Large intestine (tissue), 3 donors: ENCODE results near the gene ADAM22. TPM values are rescaled to one million over a fixed set of nuclear protein-coding genes. Genes with fewer than 3 reads are reported as not detected.

Experiments
- DNase-seq, 2 donors: peaks; one replicate each; pipeline versions ENCODE4 v3.0.0 to v3.0.0-alpha.2; 2013
- H3K27ac ChIP-seq: one replicate; pipeline ENCODE4 v1.5.1; 2013; ENCODE audit warnings: low read length
- H3K27me3 ChIP-seq: 2 replicates; pipeline ENCODE4 v1.6.1; 2013; ENCODE audit warnings: low read length; ENCODE audit not compliant: control insufficient read depth, insufficient read depth
- H3K36me3 ChIP-seq: 2 replicates; pipeline ENCODE4 v1.6.1; 2013; ENCODE audit warnings: low read length; ENCODE audit not compliant: control insufficient read depth, insufficient read depth
- H3K4me1 ChIP-seq: one replicate; pipeline ENCODE4 v1.6.1; 2013; ENCODE audit warnings: low read length; ENCODE audit not compliant: control insufficient read depth, insufficient read depth
- H3K4me3 ChIP-seq: one replicate; pipeline ENCODE4 v1.5.1; 2013; ENCODE audit warnings: low read length
- H3K9me3 ChIP-seq: one replicate; pipeline ENCODE4 v1.6.1; 2013; ENCODE audit warnings: mild to moderate bottlenecking, low read depth, low read length, moderate library complexity; ENCODE audit not compliant: control insufficient read depth
- WGBS: methylation state at CpG from one replicate; pipeline ENCODE4 v1.1.5; 2013; ENCODE audit warnings: low lambda C conversion rate; ENCODE audit not compliant: insufficient coverage; 5-methylcytosine and 5-hydroxymethylcytosine counted together
- polyA plus RNA-seq: library from polyadenylated mRNA; unstranded; fragments of 120-200 nt; gene quantifications from one replicate; pipeline ENCODE4 v1.2.1, GENCODE V29; 2013

ADAM22 gene
- polyA plus RNA-seq, 1 donor = 5.9 TPM

DNA sequence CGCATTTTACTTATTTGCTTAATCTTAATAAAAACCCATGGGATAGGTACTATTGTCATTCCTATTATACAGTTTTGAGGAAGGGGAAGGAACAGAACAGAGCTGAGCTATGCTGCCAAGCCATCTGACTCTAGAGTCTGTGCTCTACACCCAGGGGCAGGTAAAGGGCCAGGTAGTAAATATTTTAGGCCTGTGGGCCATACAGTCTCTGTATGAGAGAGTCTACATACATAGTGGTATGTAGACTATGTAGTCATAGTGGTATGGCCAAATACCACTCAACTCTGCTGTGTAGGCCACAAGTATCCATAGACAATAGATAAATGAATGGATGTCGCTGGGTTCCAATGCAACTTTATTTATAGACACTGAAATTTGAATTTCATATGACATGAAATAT, 289.2 kb downstream of the ADAM22 start:
- Histone ChIP-seq H3K27ac (no peak overlapping the region), H3K9me3 (peaks cover 5% of the 10 kb centered on the region), H3K4me1 (peaks cover 16% of the 10 kb centered on the region), H3K27me3 (no peaks in the 10 kb centered on the region), H3K36me3 (no peaks in the 10 kb centered on the region), H3K4me3 (no peak overlapping the region)
- 100% methylated on average over 1 of the region's 2 CpGs for WGBS
- DNase-seq = no peak

DNA sequence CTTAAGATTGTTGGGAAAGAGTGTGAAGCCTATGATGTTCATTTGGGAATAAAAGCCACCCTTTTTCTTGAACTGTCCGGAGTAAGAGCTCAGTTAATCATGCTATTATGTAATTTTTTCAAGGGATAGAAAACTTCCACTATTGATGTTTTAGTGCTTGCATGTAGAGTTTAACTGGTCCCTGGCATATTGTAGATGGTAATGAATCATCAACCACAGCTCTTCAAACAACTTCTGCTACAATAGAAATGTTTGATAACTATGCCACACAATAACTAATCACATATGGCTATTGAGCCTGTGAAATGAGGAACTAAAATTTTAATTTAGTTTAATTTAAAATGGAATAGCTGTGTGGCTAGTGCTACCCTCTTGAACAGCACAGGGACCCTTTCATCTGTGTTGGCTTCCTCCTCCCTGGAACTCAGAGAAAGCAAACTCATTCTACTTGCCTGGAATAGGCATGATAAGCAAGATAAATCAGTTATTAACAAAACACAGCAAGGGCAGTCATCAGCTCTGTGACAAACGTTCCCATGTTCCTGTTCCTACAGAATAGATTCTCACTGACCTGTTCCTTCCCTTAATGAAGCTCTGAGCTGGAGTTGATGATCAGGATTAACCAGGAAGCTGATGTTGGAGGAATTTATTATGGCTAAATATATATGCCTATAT, 290.7 kb downstream of the ADAM22 start:
- Histone ChIP-seq H3K36me3 (no peaks in the 10 kb centered on the region), H3K4me1 (peaks cover 16% of the 10 kb centered on the region), H3K27me3 (no peaks in the 10 kb centered on the region), H3K27ac (peak overlapping the region; percentile 15), H3K9me3 (peaks cover 12% of the 10 kb centered on the region), H3K4me3 (peak overlapping the region; percentile 41)
- no peak for DNase-seq
- 0% methylated on average over 1 of the region's 2 CpGs for WGBS

DNA sequence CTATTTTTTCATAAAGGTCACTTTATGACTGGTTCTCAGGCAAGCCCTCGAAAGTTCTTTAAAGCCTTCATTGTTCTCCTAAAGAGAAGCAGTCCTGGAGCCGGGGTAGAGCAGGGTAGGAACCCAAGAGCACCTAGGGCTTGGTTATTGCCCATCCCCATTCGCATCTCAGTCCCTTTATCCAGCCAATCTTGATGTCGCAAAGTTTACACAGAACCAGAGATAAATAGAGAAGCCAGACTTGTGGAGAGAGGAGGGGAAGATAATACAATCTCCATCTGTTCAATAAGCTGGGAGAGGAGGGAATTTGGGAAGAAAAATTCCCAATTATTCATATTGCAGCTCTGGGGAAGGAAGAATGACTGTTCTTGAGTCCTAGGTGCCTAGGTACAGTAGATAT, 292.1 kb downstream of the ADAM22 start:
- Histone ChIP-seq H3K27ac (peak overlapping the region; percentile 80), H3K4me3 (peak overlapping the region; percentile 41), H3K27me3 (no peaks in the 10 kb centered on the region), H3K4me1 (peaks cover 14% of the 10 kb centered on the region), H3K36me3 (no peaks in the 10 kb centered on the region), H3K9me3 (peaks cover 14% of the 10 kb centered on the region)
- 40% methylated on average over 2 of the region's 4 CpGs for WGBS
- DNase-seq = no peak

DNA sequence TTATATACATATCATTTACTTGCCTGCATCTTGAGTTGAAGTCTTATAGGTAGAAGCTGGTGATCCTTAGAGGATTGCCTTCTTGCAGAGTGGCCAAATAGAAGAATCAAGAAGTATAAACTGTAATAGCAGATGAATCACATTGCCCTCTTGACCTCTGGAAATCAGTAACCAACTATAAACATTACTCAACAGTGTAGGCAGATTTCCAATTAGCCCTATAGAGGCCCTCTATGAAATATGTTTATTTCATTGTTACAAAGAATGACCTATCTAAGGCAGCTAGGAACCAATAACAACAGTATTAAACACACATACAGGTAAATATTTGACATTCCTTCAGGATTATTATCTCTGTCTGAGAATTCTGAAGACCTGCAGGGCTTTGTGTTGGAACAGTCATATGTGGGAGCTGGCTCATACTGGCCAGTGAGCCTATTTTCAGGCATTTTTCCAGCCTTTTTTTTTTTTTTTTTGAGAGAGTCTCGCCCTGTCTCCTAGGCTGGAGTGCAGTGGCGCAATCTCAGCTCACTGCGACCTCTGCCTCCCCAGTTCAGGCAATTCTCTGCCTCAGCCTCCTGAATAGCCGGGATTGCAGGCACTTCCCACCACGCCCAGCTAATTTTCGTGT, 292.9 kb downstream of the ADAM22 start:
- DNase-seq = peak; percentile 83 to 94
- Histone ChIP-seq H3K4me3 (peak overlapping the region; percentile 41), H3K36me3 (no peaks in the 10 kb centered on the region), H3K27ac (peak overlapping the region; percentile 80), H3K4me1 (peaks cover 12% of the 10 kb centered on the region), H3K9me3 (peaks cover 14% of the 10 kb centered on the region), H3K27me3 (no peaks in the 10 kb centered on the region)
- WGBS = no CpG with 5 or more reads among the region's 6 CpGs

DNA sequence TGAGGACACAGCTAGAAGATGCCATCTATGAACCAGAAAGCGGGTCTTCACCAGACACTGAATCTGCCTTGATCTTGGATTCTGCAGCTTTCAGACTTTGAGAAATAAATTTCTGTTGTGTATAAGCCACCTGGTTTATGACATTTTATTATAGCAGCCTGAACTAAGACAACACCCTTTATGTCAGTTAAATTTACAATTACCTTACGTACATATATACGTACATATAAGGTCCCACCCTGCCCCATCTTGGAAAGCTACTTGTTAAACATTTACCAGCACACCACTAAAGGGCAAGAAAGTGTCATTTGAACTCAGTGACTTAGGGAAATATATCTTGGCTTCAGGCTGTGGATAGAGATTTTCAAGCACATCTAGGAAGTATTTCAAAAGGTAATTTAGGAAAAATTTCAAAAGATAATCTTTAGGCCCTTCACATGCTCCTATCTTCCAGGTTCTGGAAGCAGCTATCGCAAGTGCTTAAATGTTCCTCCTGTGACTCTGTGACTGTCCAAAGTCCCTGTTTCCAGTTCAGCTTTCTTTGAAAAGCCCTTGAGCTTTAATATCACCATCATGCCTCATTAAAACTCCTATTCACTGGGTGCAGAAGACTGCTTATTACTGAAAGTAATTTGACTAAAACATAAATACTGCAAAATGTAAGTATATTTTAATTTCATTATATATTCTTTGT, 295.4 kb downstream of the ADAM22 start:
- H3K9me3 ChIP-seq = peaks cover 14% of the 10 kb centered on the region
- H3K36me3 ChIP-seq = no peaks in the 10 kb centered on the region
- H3K4me3 ChIP-seq = no peak overlapping the region
- peak; percentile 57 to 90 for DNase-seq
- peaks cover 12% of the 10 kb centered on the region for H3K4me1 ChIP-seq
- no peaks in the 10 kb centered on the region for H3K27me3 ChIP-seq
- 51% methylated on average over 2 of the region's 4 CpGs for WGBS
- peak overlapping the region; percentile 80 for H3K27ac ChIP-seq

DNA sequence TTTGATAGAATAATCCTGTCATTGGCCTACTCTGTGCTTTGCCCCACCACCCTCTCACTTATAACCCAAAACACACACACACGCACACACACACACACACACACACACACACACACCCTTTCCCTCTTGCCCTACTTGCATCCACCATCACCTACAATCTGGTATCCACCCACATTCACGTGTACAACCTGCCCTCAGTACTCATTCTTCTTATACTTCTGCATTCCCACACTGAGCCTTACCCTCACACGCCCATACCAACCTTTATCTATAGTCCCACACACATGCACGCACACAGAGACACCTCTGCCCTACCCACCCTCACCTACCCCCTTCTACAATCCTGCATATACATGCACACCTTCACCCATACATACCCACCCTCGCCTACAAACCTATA, 296.6 kb downstream of the ADAM22 start:
- WGBS = 67% methylated on average over 3 of the region's 5 CpGs
- Histone ChIP-seq H3K4me3 (no peak overlapping the region), H3K27me3 (no peaks in the 10 kb centered on the region), H3K9me3 (peaks cover 14% of the 10 kb centered on the region), H3K4me1 (peaks cover 9% of the 10 kb centered on the region), H3K36me3 (no peaks in the 10 kb centered on the region), H3K27ac (no peak overlapping the region)
- no peak for DNase-seq

DNA sequence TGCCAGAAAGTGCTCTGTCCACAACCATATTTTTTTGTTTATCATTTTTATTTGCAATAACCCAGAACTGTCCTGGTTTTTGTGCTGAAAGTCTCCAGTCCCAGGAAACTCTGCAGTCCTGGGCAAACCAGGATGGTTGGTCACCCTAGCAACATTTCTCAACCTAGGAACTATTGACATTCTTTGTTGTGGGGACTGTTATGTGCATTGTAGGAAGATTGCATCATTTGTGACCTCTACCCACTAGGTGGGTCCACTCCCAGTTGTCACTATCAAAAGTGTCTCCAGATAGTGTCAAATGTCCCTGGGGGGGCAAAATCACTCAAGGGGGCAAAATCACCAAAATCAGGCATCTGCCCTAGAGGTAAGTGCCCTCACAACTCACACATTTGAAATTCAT, 299.8 kb downstream of the ADAM22 start:
- H3K27ac ChIP-seq = no peak overlapping the region
- no peak overlapping the region for H3K4me3 ChIP-seq
- peaks cover 2% of the 10 kb centered on the region for H3K4me1 ChIP-seq
- peak in 1 of 2 donors; percentile 54 for DNase-seq
- H3K36me3 ChIP-seq = no peaks in the 10 kb centered on the region
- peaks cover 4% of the 10 kb centered on the region for H3K9me3 ChIP-seq
- H3K27me3 ChIP-seq = no peaks in the 10 kb centered on the region

DNA sequence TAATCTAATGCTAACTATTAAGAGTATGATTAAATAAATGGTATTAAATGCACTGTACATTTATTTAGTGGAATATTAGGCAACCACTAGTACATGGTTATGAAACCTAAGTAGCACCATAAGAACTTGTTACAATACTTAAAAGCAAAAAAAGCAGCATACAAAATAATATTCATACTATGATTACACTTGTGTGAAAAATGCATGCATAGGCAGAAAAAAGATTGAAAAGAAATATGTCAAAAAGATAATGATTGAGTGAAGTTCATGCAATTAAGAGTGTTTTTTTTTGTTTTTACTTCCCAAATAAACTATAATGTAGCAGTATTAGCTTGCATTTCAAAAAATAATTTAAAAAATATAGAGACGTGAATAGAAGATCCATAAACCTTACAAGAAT, 305.8 kb downstream of the ADAM22 start:
- no peaks in the 10 kb centered on the region for H3K27me3 ChIP-seq
- no peaks in the 10 kb centered on the region for H3K4me1 ChIP-seq
- WGBS = 100% methylated on average over 1 of the region's 1 CpG
- no peak overlapping the region for H3K4me3 ChIP-seq
- DNase-seq = no peak
- no peaks in the 10 kb centered on the region for H3K9me3 ChIP-seq
- H3K36me3 ChIP-seq = no peaks in the 10 kb centered on the region
- no peak overlapping the region for H3K27ac ChIP-seq

DNA sequence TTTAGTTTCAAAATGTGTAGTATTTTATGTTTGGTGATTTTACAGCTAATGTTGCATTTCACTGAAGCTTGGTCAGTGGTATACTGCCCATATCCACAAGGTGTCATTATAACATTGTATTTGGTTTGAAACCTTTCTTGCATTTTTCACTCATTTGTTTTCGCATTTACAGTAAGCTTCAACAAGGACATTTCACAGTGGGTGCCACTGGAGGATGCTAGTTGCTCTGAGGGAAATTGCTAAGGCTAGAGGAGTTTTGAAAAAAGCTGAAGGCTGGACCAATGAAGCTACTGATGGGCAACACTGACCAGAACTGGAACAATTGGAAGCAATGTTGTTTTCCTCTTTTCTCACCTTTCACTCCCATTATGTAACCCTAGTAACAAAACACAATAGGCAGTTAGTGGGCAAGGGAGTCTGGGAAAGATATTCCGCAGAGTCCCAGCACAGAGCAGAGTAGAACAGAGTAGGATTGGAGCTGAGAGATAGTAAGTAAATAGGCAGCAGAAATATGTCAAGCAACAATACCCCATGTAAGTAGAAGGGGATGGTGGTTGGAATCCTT, 309.4 kb downstream of the ADAM22 start:
- Histone ChIP-seq H3K4me3 (no peak overlapping the region), H3K27ac (no peak overlapping the region), H3K36me3 (no peaks in the 10 kb centered on the region), H3K27me3 (no peaks in the 10 kb centered on the region), H3K4me1 (no peaks in the 10 kb centered on the region), H3K9me3 (no peaks in the 10 kb centered on the region)
- DNase-seq = peak; percentile 22 to 53
- 50% methylated on average over 2 of the region's 2 CpGs for WGBS

DNA sequence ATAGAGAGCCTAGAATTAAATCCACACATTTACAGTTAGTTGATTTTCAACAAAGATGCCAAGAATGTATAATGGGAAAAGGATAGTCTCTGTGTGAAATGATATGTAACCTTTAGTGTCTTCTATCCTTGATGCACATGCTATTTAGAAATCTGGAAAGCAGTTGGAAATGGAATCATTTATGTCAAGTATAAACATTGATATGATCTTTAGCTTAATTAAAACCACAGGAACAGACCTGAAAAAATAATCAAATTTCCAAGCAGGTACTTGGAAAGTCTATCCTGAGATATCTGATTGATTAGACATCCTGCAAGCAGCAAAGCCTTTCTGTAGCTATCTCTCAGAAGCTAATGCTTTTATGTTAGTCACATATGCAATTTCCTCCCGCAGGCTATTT, 310.2 kb downstream of the ADAM22 start:
- H3K4me3 ChIP-seq = no peak overlapping the region
- no peaks in the 10 kb centered on the region for H3K9me3 ChIP-seq
- no peaks in the 10 kb centered on the region for H3K27me3 ChIP-seq
- no CpG with 5 or more reads among the region's 1 CpG for WGBS
- H3K36me3 ChIP-seq = no peaks in the 10 kb centered on the region
- H3K27ac ChIP-seq = no peak overlapping the region
- H3K4me1 ChIP-seq = no peaks in the 10 kb centered on the region
- DNase-seq = no peak
